Posterior vena cava (tissue), 2 donors: ENCODE results near the gene HIGD1A. TPM values are rescaled to one million over a fixed set of nuclear protein-coding genes. Genes with fewer than 3 reads are reported as not detected.

Experiments
- DNase-seq: peaks from one replicate; pipeline ENCODE4 v3.0.0-alpha.2; 2020; ENCODE audit warnings: low spot score
- intact Hi-C, 2 donors: fragments of 100-400 bp; cut with DNase I; formaldehyde crosslinking; loops; one replicate each; pipeline versions ENCODE4 v1.14.1 to v1.14.2; 2022 to 2023
- total RNA-seq, 2 donors: library from RNA; stranded (reverse); fragmentation: NEBNext Ultra II Directional; extraction: Animal tissue kit (Norgen Biotek cat#: 25700); gene quantifications; one replicate each; pipeline ENCODE4 v1.2.1, GENCODE V29; 2021
- donor health status: DM: yes; HTN: yes; CAD: no.
- donor health status: DM: yes; HTN: yes; CAD: no.

Gene HIGD1A
- total RNA-seq, 2 donors from 2014 or later, result 163 to 204 TPM

DNA sequence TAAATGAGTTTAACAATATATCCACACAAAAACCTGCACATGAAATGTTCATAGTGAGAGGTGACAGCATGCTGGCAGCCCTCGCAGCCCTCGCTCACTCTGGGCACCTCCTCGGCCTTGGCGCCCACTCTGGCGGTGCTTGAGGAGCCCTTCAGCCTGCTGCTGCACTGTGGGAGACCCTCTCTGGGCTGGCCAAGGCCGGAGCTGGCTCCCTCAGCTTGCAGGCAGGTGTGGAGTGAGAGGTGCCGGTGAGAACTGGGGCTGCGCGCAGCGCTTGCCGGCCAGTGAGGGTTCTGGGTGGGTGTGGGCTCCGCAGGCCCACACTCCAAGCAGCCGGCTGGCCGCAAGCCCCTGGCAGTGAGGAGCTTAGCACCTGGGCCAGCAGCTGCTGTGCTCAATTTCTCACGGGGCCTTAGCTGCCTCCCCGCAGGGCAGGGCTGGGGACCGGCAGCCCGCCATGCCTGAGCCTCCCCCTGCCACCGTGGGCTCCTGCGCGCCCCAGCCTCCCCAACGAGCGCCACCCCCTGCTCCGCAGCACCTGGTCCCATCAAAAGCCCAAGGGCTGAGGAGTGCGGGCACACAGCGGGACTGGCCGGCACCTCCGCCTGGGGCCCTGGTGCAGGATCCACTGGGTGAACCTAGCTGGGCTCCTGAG, 34.7 kb downstream of the HIGD1A start:
- DNase-seq, result no peak
- intact Hi-C loops, result no loop called here

DNA sequence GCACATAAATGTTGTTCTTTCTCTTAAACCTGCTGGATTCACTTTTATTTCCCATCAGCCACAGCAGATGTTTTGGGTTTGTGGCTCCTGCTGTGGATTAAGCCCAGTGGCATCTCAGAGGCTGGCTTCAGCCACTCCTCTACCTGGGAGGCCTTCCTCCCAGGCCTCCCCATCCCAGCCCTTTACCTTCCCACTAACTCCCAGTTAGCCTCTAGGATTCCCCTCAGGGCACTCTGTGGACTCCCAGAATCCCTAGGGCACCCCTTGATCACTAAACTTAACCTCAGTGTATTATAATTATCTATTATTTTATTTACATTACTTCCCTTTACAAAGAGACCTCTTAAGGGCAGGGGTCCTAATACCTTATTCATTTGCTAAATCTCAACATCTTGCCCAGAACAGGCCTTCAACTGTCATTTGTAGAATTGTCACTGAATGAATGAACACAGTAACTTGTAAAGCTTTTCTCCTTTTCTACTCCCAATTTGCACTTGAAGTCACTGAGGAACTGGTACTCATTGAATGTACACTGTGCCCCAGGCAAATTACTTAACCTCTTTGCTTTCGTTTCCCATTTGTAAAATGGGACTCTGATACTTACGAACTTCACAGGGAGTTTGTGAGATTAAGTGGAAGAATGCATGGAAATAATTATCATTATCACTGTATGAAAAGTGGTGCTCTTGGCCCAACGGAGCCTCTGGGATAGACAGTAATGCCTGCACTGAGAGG, 39.6 kb downstream of the HIGD1A start:
- intact Hi-C loops, result no loop called here

DNA sequence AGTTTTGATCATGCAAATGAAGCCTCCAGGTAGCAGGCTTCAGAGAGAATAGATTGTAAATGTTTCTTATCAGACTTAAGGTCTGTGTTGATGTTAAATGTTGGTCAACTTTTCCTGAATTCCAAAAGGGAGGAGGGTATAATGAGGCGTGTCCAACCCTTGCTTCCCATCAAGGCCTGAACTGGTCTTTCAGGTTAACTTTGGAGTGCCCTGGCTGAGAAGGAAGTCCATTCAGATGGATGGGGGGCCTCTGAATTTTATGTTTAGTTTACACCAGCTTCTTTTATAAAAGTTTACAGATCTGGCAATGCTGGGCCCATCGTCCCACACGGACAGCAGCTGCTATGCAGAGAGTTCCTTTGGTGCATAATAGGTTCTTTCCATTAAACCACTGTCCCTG, 40.2 kb downstream of the HIGD1A start:
- intact Hi-C loops, result no loop called here
- no peak for DNase-seq

More for the DNA sequence above, 39.6 kb downstream of the HIGD1A start:
- DNase-seq, result no peak

DNA sequence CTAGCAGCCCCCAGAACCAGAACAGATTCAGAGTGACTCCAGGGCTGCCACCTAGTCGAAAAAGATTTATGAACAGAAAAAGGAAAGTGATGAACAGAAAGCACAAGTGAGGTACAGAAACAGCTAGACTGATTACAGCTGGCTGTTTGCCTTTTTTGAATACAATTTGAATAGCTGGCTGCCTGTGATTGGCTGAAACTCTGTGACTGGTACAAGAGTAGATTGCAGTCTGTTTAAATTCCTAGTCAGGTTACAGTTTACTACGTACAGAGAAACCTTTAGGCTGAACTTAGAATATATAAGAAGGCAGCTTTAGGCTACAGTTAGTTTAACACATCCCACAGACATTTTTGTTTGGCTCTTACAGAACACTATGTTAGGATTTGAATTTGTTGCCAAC, 41.3 kb downstream of the HIGD1A start:
- intact Hi-C loops, result no loop called here
- DNase-seq, result no peak

DNA sequence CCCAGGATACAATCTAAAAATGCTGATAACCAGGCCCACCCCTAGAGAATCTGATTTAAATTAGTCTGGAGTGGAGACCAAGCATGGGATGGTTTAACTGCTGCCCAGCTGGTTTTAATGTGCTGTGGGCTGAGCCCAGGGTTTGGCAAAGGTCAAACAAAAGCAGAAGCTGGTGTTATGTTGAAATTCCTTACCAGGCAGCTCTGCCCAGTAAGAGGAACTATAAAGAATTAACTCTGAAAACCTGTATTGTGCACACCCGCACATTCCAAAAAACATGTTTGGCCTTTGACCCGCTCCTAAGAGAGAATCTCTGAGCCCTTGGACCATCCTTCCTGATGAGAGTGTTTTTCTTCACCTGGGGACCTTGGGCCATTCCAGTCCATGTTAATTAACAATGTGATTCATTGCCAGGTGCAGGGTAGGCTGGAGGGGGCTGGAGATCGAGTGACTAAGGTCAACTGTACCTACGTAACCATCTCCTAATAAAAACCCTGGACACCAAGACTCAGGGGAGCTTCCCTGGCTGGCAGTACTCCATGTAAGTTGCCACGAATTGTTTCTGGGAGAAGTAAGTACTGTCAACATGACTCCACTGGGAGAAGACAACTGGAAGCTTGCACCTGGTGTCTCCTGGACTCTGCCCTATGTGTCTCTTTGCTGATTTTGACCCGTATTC, 42.1 kb downstream of the HIGD1A start:
- intact Hi-C loops, result no loop called here
- DNase-seq, result no peak

DNA sequence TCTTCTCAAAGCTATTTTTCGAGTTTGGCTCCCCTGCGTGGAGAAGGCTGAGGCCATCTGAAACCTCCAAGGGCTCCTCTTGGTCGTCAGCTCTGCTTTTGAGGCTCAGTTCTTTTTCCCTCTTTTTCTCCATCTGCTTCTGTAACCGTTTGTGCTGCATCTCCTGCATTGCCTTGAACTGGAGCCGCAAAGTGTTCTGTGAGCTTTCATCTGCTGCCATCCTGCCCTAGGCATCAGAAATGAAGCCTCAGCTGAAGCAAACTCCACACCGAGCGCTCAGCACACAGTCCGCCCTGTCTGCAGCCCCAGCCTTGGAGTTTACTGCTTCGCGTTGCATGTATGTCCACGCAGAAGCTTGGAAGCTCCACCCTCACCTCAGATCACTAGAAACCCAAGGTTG, 46.2 kb downstream of the HIGD1A start:
- intact Hi-C loops, result no loop called here
- DNase-seq, result no peak

DNA sequence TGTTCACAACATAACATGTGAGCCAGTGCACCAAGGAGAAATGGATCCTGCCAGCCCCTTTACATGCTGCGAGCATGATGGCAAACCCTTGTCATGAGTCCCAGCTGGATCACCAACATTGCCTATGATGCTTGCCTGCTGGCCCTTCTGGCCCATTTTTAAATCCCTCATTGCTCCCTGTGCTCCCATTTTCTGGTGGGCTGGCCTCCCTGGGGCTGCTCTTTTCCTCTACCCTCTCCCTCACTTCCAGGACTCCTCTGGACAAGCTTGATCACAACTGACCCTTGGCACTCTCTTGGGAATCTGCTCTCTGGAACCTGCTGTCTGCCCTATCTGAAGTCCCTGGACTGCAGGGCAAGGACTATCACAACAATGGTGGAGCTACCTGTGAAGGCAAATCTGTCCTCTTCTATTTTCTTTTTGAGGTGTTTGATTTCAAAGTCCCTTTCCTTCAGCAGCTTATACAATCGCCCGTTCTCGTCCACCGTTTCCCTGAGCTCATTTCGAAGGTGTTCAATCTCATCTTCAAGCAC, 47.5 kb downstream of the HIGD1A start:
- no peak for DNase-seq

DNA sequence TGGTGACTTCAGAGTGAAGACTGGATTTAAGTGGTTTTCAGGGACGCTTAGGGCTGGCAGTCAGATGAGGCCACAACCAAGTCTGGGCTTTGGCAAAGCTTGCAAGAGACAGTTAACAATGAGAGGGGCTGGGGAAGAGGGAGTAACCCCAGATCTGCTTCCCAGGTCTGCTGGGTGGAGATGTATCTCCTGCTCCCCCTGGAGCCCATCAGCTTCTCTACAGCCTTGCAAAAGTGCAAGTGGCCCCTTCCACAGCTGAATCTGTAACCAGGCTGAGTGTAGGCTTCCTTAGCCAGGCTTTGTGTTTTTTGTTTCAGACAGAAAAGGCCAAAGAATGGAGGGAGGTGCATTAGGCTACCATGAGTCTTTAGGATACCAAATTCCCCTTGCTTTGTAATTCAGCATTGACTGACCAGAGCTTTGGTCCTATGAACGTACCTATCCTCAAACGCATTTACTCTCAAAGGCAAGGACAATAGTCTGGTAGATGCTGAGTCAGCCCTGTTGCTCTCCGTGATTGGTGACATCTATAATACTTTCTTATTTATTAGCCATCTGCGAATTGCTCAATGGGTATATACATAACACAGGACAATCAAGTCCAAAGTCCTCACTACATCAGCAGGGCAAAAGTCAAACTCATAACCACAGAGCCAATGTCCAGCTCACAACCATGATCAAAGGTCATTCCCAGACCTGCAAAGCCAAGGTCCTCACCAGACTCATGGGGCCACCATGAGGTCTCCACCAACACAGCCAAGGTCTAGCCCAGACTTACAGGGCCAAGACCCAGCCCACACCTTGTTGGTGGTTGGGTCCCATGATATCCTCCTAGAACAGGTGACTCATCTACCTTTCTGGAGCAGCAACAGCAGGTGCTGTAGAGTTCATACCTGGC, 48.4 kb downstream of the HIGD1A start:
- intact Hi-C loops, result no loop called here

More for the DNA sequence above, 47.5 kb downstream of the HIGD1A start:
- intact Hi-C loops, result no loop called here

DNA sequence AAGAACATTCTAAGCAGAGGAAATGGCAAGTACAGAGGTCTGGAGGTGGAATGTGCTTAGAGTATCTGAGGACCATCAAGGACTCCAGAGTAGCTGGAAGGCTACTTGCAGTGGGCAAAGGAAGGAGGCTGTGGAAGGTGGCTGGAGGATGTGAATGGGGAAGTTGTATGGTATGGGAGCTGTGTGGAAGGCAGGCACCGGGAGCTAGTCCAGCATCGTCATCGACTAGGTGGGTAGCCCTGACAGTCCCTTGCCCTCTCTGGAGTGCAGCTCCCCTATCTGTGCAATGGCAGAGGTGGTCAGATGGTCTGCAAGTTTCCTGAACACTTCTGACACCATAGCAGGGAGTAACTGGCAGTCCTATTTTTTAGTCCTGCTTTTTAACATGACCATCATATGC, 50.5 kb downstream of the HIGD1A start:
- no peak for DNase-seq
- intact Hi-C loops, result loop anchor here in 1 of 2 donors (1.0 kb wide), 1 partner anchor 24 kb away; no protein-coding TSS in a partner anchor

More for the DNA sequence above, 48.4 kb downstream of the HIGD1A start:
- no peak for DNase-seq

DNA sequence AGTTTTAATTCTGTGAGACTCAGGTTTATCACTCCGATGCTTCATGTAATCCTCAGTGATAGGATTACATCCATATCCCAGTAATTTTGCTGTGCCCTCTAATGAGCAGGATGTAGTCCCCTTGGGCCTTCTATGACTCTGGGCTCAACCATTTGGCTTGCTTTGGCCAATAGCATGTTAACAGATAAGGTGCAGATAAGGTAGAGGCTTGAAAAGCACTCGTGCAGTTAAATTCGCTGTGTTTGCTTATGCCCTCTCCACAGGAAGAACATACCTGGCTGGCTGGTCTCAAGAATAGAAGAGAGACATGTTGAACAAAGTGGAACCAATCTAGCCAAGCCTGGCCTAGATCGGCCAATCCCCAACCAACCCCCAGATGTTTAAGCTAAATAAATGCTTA, 51.3 kb downstream of the HIGD1A start:
- DNase-seq, result no peak
- intact Hi-C loops, result no loop called here

DNA sequence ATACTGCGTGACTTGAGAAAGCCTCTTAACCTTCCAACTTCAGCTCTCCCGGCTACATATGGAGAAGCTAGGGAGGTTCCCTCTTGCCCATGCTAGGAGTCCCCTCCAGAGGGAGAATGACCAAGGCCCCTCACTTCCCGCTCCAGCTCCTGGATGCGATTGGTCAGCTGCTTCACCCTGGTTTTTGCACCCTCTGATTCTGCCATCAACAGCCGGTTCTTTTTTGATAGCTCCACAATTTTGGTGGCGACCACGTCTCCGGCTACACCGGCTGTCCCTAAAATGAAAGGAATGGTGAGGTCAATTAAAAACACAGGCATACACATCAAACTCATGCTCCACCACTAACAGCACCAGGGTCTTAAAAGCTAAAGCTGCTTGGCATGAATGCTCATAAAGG, 51.8 kb downstream of the HIGD1A start:
- intact Hi-C loops, result no loop called here
- no peak for DNase-seq

DNA sequence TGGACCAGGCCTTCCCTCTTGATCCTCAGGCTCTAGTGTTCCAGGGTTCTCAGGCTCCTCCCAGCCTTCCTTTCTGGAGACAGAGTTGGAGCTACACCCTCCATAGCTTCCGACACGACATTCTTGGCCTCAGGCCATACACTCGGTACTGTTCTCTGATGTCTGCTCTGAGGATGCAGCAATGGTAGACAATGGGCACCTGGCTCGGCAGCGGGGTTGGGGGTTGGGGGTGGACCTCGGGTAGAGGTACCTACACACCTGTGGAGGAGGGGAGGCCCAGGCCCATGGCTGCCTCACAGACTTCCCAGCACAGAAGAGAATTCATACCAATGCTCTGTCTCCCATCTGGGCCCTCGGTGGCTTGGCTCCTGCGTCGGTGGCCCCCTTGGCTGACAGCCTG, 52.7 kb downstream of the HIGD1A start:
- intact Hi-C loops, result no loop called here
- no peak for DNase-seq

DNA sequence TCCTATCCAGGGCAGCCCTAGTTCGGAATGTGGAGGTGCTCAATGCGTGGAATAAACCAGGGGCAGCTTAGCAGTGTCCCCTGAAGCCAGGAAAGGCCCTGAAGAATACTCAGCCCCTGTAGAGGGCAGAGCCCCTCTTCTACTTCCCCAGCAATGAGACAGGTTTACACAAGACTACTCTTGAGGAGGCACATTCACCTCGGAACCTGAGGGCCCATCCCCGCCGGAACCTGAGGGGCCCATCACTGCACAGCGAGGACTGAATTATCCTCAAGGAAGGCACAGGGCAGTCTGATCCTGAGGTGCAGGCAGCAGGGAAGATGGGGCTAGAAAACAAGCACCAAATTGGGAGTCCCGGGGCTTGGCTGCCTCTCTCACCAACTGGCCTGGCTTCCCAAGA, 53.5 kb downstream of the HIGD1A start:
- intact Hi-C loops, result no loop called here
- DNase-seq, result no peak

DNA sequence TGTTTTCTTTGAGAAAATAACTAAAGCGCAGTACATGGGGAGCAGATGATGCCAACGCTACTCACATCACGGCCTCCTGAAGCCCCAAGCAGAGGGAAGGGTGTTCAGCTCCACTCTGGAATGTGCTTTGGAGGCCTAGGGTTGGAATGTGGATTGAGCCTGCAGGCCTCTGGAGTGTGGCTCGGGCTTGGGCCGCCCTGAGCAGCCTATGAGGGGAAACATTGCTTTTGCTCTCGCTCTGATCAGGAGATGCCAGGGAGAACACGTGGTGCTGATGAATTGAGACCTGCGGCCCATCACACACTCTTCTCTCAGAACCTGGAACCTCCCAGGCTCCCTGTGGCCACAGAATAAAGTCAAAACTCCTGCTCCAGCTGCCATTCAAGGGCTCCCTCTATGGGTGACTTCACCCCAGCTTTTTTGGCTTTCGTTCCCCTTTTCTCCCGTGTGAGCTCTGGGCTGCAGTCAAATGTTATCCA, 54.5 kb downstream of the HIGD1A start:
- no peak for DNase-seq
- intact Hi-C loops, result loop anchor here in 1 of 2 donors (10.0 kb wide), 1 partner anchor 165 kb away; the partner anchor contains the start of gene SEC22C

DNA sequence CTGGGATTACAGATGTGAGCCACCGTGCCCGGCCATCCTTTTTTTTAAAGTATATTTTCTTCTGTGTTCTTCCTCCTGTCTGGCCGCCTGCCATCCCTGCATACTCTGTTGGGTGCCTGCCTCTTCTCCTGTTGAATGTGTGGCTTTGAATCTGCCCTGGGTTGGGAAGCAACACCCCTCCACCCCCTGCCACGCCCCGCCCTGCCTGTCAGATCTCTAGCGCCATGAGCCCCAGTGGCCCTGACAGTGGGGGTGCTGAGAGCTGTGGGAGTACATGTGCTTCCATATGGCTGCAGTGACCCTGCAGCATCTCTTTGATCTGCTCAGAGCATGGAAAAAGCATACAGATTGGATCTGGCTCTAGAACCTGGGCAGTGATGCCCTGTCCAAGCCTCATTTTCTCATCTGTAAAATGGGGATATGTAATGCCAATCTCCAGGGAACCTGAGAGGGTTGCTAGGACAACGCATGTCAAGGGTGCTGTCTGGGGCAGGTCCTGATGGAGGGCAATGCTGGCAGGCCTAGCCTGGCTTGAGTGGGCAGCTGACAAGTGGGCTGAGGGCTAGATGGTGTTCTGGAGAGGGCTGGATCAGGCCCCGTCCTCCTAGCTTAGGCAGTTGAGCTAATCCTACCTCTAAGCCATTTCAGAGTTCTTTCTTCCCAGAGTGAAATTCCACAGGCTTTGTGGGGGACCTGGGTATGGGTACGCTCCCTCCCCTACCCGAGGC, 55.1 kb downstream of the HIGD1A start:
- DNase-seq, result no peak

DNA sequence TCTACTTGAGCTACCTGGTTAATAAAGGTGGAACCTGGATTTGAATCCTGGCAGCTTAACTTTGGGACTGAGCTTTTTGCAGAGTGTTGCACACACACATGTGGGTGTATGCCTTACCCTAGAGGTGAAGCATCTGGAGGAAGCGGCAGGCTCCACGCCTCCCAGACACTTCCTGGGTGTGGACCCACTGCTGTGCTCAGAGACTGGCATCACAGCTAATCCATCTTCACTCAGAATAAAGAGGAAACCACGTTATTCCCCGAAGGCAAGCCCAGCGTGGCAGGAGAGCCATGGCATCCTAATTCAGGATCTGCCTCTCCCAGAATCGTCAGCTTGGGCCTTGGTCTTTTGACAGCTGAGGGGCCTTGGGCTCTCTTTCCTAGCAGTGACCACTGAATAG, 56.7 kb downstream of the HIGD1A start:
- intact Hi-C loops, result loop anchor here in 1 of 2 donors (10.0 kb wide), 1 partner anchor 163 kb away; the partner anchor contains the start of gene SEC22C
- no peak for DNase-seq

More for the DNA sequence above, 55.1 kb downstream of the HIGD1A start:
- intact Hi-C loops, result loop anchor here in 1 of 2 donors (10.0 kb wide), 1 partner anchor 164 kb away; the partner anchor contains the start of gene SEC22C

DNA sequence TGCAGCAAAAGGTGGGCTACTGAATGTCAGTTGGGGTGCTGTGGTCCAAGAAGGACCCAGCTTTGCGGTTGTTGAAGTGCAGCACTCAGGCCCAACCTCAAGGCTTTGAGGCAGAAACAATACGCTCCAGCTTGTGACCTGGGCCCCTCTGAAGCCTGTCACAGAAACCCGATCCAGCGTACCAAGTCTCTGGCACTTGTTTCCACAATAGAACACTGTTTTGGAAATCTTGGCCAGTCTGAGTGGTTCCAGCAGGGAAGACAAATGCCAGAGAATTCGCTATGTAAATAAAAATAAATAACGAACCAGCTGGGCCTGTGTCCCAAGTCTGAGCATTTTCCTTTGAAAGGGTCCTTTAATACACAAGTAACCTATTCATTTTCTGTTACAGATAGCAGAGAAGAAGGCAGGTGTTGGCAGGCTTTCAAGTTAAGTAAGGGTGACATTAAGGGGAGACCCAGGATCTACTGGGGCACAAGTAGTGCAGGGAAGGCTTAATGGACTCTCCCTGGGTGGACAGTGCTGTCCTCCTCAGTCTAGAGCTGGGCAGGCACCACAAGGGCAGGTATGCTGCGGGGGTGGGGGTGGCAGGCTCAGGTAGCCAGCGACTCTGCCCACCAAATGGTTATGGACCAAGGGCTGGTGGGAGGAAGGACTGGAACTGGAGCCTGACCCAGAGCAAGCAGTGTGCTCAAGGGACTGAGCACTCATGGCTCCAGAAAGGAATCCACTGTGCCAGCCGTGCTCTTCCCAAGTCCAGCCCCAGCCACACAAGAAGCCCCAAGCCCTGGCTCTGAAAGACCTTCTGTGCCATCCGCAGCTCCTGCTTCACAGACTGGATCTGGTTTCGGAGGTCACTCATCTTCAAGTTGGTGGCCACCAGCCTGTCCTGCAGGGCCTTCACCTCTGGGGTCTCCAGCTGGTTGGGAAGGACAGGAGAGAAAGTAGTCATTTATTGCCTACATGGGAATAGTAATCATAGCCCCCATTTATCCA, 57.5 kb downstream of the HIGD1A start:
- intact Hi-C loops, result loop anchor here in 1 of 2 donors (10.0 kb wide), 1 partner anchor 162 kb away; the partner anchor contains the start of gene SEC22C
- no peak for DNase-seq
